NCI-H1092 treated with DMSO at 0.1 percent for 48 hours (cell line): ENCODE results near the gene MRPL34.
"Not testable (repeated sequence)": the region's sequence is repeated elsewhere in the genome, so short reads cannot be mapped to it uniquely, and the experiment has no call there.

Experiments
- DNase-seq: peaks from one replicate; lab custom pipeline; 2025; lab: John Stamatoyannopoulos, UW

Gene MRPL34

GRCh38 chr19:17285415-17286135 is 20.1 kb upstream of the MRPL34 start:
- no peak for DNase-seq

- no peak for DNase-seq
These were observed 19.4 kb upstream of the MRPL34 start for GRCh38 chr19:17286263-17286662.

- no peak for DNase-seq
These were observed 18.9 kb upstream of the MRPL34 start for GRCh38 chr19:17286752-17287151.

GRCh38 chr19:17289489-17289888 is 16.2 kb upstream of the MRPL34 start:
- DNase-seq: no peak

GRCh38 chr19:17292301-17293074 is 13.2 kb upstream of the MRPL34 start:
- no peak for DNase-seq

GRCh38 chr19:17293605-17294004 is 12.1 kb upstream of the MRPL34 start:
- DNase-seq: no peak

GRCh38 chr19:17294051-17294891 is 11.4 kb upstream of the MRPL34 start:
- no peak for DNase-seq

GRCh38 chr19:17295551-17295950 is 10.1 kb upstream of the MRPL34 start:
- not testable (repeated sequence) for DNase-seq

GRCh38 chr19:17296273-17296672 is 9.4 kb upstream of the MRPL34 start:
- no peak for DNase-seq

GRCh38 chr19:17296976-17297375 is 8.7 kb upstream of the MRPL34 start:
- no peak for DNase-seq

- no peak for DNase-seq
These were observed 4.6 kb upstream of the MRPL34 start for GRCh38 chr19:17300992-17301619.

- no peak for DNase-seq
These were observed 3.1 kb upstream of the MRPL34 start for GRCh38 chr19:17302391-17303166.

GRCh38 chr19:17303167-17303939 is 2.3 kb upstream of the MRPL34 start, which contains the start of gene ABHD8:
Gene ABHD8 (minus strand): TSS chr19:17303425. CDS start chr19:17301616, 1,809 bp downstream.
- DNase-seq: peak; percentile 93

GRCh38 chr19:17303940-17304267 is 1.8 kb upstream of the MRPL34 start:
- no peak for DNase-seq

- DNase-seq: no peak
These were observed 1.1 kb upstream of the MRPL34 start for GRCh38 chr19:17304386-17305215.

GRCh38 chr19:17305216-17305516 is 506 bp upstream of the MRPL34 start:
- no peak for DNase-seq

GRCh38 chr19:17306285-17306714 is 628 bp downstream of the MRPL34 start:
- DNase-seq: peak; percentile 38

- DNase-seq: no peak
These were observed 2.3 kb downstream of the MRPL34 start for GRCh38 chr19:17307876-17308377.

GRCh38 chr19:17309198-17309964 is 3.7 kb downstream of the MRPL34 start, which contains the start of gene DDA1:
Gene DDA1 (plus strand): TSS chr19:17309563. CDS start chr19:17309655, 92 bp downstream.
- DNase-seq: peak; percentile 99
